Cardiac muscle cell (in vitro differentiated cells and primary cell): ENCODE data around the gene EXOC6B. TPM values are rescaled to one million over a fixed set of nuclear protein-coding genes. Genes with fewer than 3 reads are reported as not detected.

Experiments
- DNase-seq, 2 donors: peaks; one replicate each; pipeline versions ENCODE4 v3.0.0 to v3.0.0-alpha.2; 2010 to 2017; ENCODE audit warnings: low read depth in 1 of 2, low spot score in 1 of 2
- H3K27ac ChIP-seq: fragments of 200-600 bp; sonication (generic); 2 replicates; pipeline ENCODE4 v1.5.1; 2016
- H3K27me3 ChIP-seq: fragments of 200-600 bp; sonication (generic); 2 replicates; pipeline ENCODE4 v1.6.0; 2016; ENCODE audit warnings: control low read depth
- H3K36me3 ChIP-seq: fragments of 200-600 bp; sonication (generic); 2 replicates; pipeline ENCODE4 v1.5.1; 2016; ENCODE audit warnings: control low read depth
- H3K4me1 ChIP-seq: fragments of 200-600 bp; sonication (generic); 2 replicates; pipeline ENCODE4 v1.8.1; 2017; ENCODE audit warnings: low read depth, mild to moderate bottlenecking, mixed run types
- H3K4me3 ChIP-seq: fragments of 200-600 bp; sonication (generic); 2 replicates; pipeline ENCODE4 v1.5.1; 2016; ENCODE audit warnings: mild to moderate bottlenecking
- H3K9me3 ChIP-seq: fragments of 200-600 bp; sonication (generic); 2 replicates; pipeline ENCODE4 v1.5.1; 2017; ENCODE audit warnings: low read depth, mild to moderate bottlenecking, control low read depth
- CTCF ChIP-seq: IDR thresholded peaks from 2 replicates; pipeline ENCODE4 v1.5.1; 2012; ENCODE audit warnings: low read depth, mild to moderate bottlenecking, low read length
- polyA plus RNA-seq: library from polyadenylated mRNA; unstranded; fragments of >200 nt; fragmentation: Nextera tagmentation; extraction: Ambion mirVana; gene quantifications from 2 replicates; pipeline ENCODE4 v1.2.1, GENCODE V29; 2016
- total RNA-seq: library from RNA; depleted of rRNA; stranded (reverse); fragments of >200 nt; gene quantifications from 2 replicates; pipeline ENCODE4 v1.2.3, GENCODE V29; 2016

The EXOC6B gene
- total and polyA plus RNA-seq, 2 experiments from 2014 or later, result 21.7 to 23.9 TPM

DNA sequence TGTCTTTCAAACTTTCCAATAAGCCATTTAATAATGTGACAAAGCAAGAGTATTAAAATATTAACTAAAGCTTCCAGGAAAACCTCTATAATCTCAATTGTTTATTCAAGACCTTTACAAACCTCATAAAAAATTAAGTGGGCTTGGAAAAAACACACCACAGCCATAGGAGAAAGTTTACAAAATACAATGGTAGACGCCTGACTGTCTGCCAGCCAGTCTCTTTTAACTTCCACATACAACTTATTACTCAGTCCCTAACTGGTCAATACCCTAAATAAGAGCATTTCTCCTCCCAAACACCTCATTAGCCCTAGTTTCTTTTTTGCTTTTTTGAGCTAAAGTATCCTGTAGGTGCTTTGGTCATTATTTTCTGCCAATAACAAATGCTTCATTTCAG, 430.7 kb downstream of the EXOC6B start:
- no peak overlapping the region for H3K4me3 ChIP-seq
- H3K27ac ChIP-seq, result no peak overlapping the region
- H3K27me3 ChIP-seq, result no peaks in the 10 kb centered on the region
- no peak for TF ChIP-seq CTCF
- H3K4me1 ChIP-seq, result no peaks in the 10 kb centered on the region
- no peaks in the 10 kb centered on the region for H3K36me3 ChIP-seq
- H3K9me3 ChIP-seq, result no peaks in the 10 kb centered on the region
- DNase-seq, result no peak

- H3K27ac ChIP-seq, result no peak overlapping the region
- no peaks in the 10 kb centered on the region for H3K4me1 ChIP-seq
- no peak for DNase-seq
- no peak overlapping the region for H3K4me3 ChIP-seq
- H3K9me3 ChIP-seq, result no peaks in the 10 kb centered on the region
- TF ChIP-seq CTCF, result no peak
- H3K27me3 ChIP-seq, result no peaks in the 10 kb centered on the region
- no peaks in the 10 kb centered on the region for H3K36me3 ChIP-seq
Measured at GRCh38 chr2:72394541-72395070, 431.2 kb downstream of the EXOC6B start.

- DNase-seq, result no peak
- H3K27me3 ChIP-seq, result no peaks in the 10 kb centered on the region
- no peaks in the 10 kb centered on the region for H3K4me1 ChIP-seq
- no peaks in the 10 kb centered on the region for H3K36me3 ChIP-seq
- TF ChIP-seq CTCF, result no peak
- no peak overlapping the region for H3K27ac ChIP-seq
- H3K9me3 ChIP-seq, result no peaks in the 10 kb centered on the region
- no peak overlapping the region for H3K4me3 ChIP-seq
Measured at GRCh38 chr2:72389447-72389846, 436.4 kb downstream of the EXOC6B start.

DNA sequence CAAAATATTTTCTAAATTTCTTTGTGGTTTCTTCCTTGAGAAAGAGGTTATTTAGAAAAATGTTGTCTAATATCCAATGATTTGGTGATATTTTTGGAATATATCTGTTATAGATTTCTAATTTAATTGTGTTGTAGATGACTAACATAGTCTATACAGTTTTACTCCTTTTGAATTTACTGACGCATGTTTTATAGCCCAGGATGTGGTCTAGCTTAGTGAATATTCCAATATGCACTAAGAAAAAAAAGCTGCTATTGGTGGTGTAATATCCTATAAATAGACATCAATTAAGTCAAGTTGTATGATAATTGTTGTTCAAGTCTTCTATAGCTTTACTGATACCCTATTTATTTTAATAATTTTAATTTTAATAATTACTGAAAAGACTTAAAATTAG, 437.6 kb downstream of the EXOC6B start:
- Histone ChIP-seq H3K27ac (no peak overlapping the region), H3K9me3 (no peaks in the 10 kb centered on the region), H3K4me1 (no peaks in the 10 kb centered on the region), H3K4me3 (no peak overlapping the region), H3K36me3 (no peaks in the 10 kb centered on the region), H3K27me3 (no peaks in the 10 kb centered on the region)
- TF ChIP-seq CTCF, result no peak
- no peak for DNase-seq

DNA sequence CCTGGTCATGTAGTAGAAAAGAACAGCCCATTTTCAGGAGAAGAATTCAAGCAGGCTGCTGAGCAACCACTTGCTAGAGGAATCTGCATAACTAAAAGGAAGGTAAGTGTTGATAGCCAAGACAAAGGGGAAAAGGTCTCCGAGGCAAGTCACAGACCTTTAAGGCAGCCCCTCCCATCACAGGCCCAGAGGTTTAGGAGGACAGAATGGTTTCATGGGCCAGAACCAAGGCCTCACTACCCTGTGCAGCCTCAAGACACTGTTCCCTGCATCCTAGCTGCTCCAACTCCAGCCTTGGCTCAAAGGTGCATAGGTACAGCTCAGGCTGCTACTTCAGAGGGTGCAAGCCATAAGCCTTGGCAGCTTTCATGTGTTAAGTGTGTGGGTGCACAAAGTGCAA, 439.5 kb downstream of the EXOC6B start:
- H3K4me1 ChIP-seq, result no peaks in the 10 kb centered on the region
- no peaks in the 10 kb centered on the region for H3K9me3 ChIP-seq
- no peaks in the 10 kb centered on the region for H3K27me3 ChIP-seq
- DNase-seq, result no peak
- no peak for TF ChIP-seq CTCF
- H3K36me3 ChIP-seq, result no peaks in the 10 kb centered on the region
- no peak overlapping the region for H3K27ac ChIP-seq
- H3K4me3 ChIP-seq, result no peak overlapping the region
